HEK293T (cell line): ENCODE results near the gene ANK2.

ENCODE experiments used
- BHLHE40 ChIP-seq: fragments of 450-650 bp; IDR thresholded peaks from 2 replicates; pipeline ENCODE4 v1.6.1; 2016; ENCODE audit warnings: mild to moderate bottlenecking, moderate library complexity, borderline replicate concordance
- FOXK2 ChIP-seq: fragments of 450-650 bp; IDR thresholded peaks from 2 replicates; pipeline ENCODE4 v1.6.1; 2016; ENCODE audit warnings: mild to moderate bottlenecking
- HDGF ChIP-seq: fragments of 450-650 bp; IDR thresholded peaks from 2 replicates; pipeline ENCODE4 v1.6.1; 2017; ENCODE audit warnings: antibody characterized with exemption, borderline replicate concordance
- SP1 ChIP-seq: fragments of 450-650 bp; IDR thresholded peaks from 2 replicates; pipeline ENCODE4 v1.6.1; 2017

DNA sequence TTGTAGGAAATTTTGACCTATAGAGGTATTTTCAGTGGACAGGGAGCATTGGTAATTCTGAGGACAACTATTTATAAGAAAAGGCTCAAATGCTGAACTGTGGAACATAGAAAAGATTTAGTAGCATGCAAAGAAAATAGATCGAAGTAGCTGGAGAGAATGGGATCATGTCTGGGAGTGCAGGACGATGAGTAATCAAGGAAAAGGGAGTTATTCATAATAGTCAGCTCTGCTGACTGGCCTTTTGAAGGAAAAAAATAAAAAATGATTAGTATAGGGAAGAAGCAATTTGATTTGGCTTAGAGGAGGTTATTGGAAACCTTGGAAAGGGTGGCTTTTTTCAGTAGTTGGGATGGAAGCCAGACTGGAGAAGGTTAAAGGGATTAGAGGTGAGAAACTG, 22.9 kb upstream of the ANK2 start:
- TF ChIP-seq BHLHE40 (no peak), HDGF (no peak), SP1 (no peak), FOXK2 (no peak)
